PC-3 (cell line): ENCODE measurements around the gene ANG.

Experiments
- EZH2 ChIP-seq: fragments of 300-600 bp; sonication (generic); IDR thresholded peaks from one replicate; pipeline ENCODE4 v1.6.1; 2017; ENCODE audit warnings: antibody characterized with exemption, mild to moderate bottlenecking, low read length; ENCODE audit not compliant: unreplicated experiment
- EZH2phosphoT487 ChIP-seq: fragments of 300-600 bp; sonication (generic); IDR thresholded peaks from 2 replicates; pipeline ENCODE4 v1.6.1; 2018; ENCODE audit warnings: mild to moderate bottlenecking, antibody characterized with exemption, low read length, borderline replicate concordance

GRCh38 chr14:20742132-20742531, 53.6 kb downstream of the ANG start:
- TF ChIP-seq EZH2phosphoT487 (no peak), EZH2 (no peak)
